ENCODE data around the gene PRDM15.

The PRDM15 gene

DNA sequence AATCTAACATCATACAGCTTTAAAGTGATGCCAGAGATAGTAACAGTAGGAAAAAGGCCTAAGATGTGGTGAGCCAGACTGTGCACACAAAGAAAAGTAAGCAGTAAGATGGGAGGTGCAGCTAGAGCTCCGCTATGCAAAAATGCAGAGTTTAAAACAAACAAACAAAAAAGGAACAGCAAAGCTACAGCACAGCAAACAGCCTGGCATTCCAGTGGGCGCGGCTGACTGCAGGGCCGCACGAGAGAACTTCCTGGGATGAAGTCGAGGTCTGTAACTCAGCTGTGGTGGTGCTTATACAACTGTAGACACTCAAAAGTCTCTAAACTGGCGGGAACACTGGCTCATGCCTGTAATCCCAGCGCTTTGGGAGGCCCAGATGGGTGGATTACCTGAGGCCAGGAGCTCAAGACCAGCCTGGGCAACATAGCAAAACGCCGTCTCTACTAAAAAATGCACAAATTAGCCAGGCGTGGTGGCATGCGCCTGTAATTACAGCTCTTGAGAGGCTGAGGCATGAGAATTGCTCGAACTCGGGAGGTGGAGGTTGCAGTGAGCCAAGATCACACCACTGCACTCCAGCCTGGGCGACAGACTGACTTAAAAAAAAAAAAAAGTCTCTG is 30.1 kb downstream of the PRDM15 start:
- in situ Hi-C loops (cut with HindIII; ENCODE audit: low pct_unique_long_range_greater_than_20kb, low sequenced_read_pairs) = no loop called here

DNA sequence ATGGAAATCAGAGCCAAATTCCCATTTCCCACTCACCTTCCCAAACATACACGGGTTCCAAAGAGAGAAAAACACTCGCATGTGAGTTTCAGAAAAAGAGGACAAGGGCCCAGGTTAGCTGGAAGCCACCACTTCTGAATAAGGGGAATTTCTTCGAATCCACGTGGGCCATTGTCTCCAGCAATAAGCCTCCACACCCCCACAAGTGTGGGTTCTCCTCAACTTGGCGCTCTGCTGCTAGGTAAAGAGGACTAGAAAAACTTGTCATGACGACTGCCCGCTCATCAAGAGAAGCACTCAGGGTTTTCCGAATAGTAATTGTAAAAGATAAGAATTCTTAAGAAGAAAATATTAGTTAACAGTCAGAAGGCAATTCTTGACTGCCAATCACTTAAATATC is 30.6 kb downstream of the PRDM15 start:
- in situ Hi-C loops (cut with HindIII; ENCODE audit: low pct_unique_long_range_greater_than_20kb, low sequenced_read_pairs) = no loop called here
- TF ChIP-seq JUND (IDR thresholded peaks at IDR 0.05; ENCODE audit: low read depth) = no peak
- peak in 1 of 2 experiments; percentile 14 for DNase-seq (ENCODE audit: low read depth in 1 of 2, low spot score in 1 of 2)

More for the DNA sequence above, 30.1 kb downstream of the PRDM15 start:
- DNase-seq (ENCODE audit: low read depth in 1 of 2, low spot score in 1 of 2) = peak; percentile 29 to 71
- TF ChIP-seq JUND (IDR thresholded peaks at IDR 0.05; ENCODE audit: low read depth) = no peak

DNA sequence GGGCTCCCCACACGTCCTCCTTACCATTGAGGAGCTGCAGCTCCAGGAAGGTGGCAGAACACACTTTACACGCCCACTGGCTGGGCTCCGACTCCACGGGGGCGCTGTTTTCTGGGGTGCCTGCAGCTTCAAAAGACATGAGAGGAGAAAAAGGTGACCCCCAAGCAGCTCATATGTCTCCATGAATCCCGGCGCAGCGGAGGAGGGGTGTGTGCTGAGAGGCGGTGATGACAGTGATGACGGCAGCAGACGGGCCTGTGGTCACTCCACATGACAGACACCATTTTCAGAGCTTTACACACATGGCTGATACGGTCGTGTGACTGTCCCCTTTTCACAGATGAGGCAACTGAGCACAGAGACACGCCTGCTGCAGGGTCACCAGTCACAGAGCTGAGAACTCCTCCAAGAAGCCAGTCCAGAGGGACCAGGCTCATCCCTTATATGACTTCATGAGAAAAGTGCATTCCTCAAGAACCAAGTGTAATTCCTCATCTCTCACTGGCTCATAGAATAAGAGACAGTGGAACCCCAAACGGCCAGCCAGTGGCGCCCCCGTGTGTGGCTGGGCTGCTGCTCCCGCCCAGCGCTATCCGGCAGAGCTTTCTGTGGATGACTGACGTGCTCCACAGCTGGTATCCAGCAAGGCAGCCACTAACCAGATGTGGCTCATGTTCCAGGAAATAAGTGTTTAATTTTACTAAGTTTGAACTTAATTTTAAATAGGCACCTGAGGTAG is 31.9 kb downstream of the PRDM15 start:
- DNase-seq (ENCODE audit: low read depth in 1 of 2, low spot score in 1 of 2) = no peak
- in situ Hi-C loops (cut with HindIII; ENCODE audit: low pct_unique_long_range_greater_than_20kb, low sequenced_read_pairs) = no loop called here
- no peak for TF ChIP-seq JUND (IDR thresholded peaks at IDR 0.05; ENCODE audit: low read depth)

DNA sequence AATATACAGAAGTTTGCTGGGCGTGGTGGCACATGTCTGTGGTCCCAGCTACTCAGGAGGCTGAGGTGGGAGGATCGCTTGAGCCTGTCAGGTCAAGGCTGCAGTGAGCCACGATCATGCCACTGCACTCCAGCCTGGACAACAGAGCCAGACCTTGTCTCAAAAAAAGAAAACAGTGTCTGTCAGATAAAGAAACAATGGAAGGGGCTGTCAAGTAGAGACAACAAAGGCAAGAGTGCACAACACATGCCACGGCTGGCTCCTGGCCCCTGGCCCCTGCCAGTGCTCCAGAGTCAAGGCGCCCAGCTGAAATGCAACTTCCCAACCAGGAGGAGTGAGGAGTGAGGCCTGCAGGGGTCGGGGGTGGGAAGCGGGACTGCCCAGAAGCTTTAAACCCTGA is 32.6 kb downstream of the PRDM15 start:
- in situ Hi-C loops (cut with HindIII; ENCODE audit: low pct_unique_long_range_greater_than_20kb, low sequenced_read_pairs) = no loop called here
- DNase-seq (ENCODE audit: low read depth in 1 of 2, low spot score in 1 of 2) = no peak
- TF ChIP-seq JUND (IDR thresholded peaks at IDR 0.05; ENCODE audit: low read depth) = no peak

DNA sequence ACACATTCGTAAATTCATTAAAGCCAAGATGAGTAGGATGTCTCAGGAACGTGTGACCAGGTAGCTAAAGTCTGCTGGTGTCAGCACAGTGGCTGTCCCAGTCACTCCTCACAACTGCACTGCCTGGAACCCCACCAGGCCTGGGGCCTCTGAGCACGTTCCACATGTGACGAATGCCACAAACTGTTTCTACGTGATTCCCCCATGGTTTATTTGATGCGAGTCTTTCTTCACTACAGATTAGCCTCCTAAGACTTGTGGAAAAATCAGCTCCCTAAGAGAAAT is 33.2 kb downstream of the PRDM15 start:
- no peak for TF ChIP-seq JUND (IDR thresholded peaks at IDR 0.05; ENCODE audit: low read depth)
- no peak for DNase-seq (ENCODE audit: low read depth in 1 of 2, low spot score in 1 of 2)
- in situ Hi-C loops (cut with HindIII; ENCODE audit: low pct_unique_long_range_greater_than_20kb, low sequenced_read_pairs) = no loop called here

DNA sequence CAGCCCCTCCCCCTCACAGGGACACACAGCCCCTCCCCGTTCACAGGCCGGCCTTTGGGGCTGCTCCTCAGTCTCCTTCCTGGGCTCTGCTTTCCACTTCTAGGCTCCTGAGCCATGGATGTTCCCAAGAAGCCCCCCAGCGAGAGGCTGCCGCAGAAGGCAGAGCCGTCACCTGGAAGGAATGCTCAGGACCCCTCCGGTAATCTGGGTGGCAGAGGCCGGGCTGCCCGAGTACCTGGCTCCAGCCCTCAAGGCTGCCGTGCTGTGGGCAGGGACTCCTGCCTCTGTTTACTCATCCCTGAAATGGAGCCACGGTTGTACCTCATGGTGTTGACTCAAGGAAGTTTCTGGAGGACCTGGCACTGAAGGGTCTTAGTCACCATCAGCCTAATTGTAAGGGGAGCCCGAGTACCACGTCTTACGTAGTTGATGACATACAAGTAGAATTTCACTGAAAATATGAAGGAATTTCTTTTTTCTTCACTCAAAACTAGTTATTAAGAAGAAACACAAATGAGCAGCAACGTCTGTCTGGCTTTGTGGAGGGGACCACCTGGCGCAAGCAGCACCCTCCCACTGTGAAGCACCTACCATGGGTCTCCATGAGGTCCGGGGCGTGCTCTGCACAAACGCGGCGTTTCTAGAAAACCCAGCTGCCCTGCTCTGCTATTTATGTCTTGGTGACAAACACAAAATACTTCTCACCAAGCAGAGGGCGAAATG is 33.7 kb downstream of the PRDM15 start:
- no peak for TF ChIP-seq JUND (IDR thresholded peaks at IDR 0.05; ENCODE audit: low read depth)
- in situ Hi-C loops (cut with HindIII; ENCODE audit: low pct_unique_long_range_greater_than_20kb, low sequenced_read_pairs) = no loop called here
- DNase-seq (ENCODE audit: low read depth in 1 of 2, low spot score in 1 of 2) = no peak

DNA sequence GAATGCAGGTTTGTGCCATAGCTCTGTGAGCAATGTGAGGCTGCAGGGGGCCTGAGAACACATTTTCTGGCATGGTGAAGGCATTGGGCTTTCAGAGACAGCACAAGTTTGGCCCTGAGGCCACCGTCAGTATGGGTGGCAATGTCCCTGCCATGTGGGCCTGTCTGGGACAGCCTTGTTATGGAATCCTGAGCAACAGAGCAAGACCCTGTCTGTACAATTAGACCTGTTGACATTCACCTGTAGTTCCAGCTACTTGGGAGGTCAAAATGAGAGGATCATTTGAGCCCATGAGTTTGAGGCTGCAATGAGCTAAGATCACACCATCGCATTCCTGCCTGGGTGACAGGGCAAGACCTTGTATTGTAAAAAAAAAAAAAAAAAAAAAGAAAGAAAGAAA is 35.6 kb downstream of the PRDM15 start:
- no peak for TF ChIP-seq JUND (IDR thresholded peaks at IDR 0.05; ENCODE audit: low read depth)
- in situ Hi-C loops (cut with HindIII; ENCODE audit: low pct_unique_long_range_greater_than_20kb, low sequenced_read_pairs) = no loop called here
- DNase-seq (ENCODE audit: low read depth in 1 of 2, low spot score in 1 of 2) = no peak

DNA sequence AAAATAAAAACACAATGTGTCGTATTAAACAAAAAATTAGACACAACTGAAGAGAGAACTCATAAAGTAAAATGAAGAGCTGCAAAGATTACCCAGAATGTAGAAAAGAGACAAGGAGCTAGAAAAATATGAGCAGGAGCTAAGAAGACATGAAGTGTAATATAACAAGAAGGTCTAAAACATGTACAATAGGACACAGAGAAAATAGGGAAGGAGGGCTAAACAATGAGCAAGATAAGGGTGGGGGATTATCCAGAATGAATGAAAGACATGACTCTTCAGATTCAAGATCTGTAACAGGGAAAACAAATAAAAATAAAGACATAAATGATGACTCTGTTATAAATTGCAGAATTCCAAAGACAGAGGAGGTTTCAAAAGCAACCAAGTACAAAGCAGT is 38.3 kb downstream of the PRDM15 start:
- in situ Hi-C loops (cut with HindIII; ENCODE audit: low pct_unique_long_range_greater_than_20kb, low sequenced_read_pairs) = no loop called here
- TF ChIP-seq JUND (IDR thresholded peaks at IDR 0.05; ENCODE audit: low read depth) = no peak
- no peak for DNase-seq (ENCODE audit: low read depth in 1 of 2, low spot score in 1 of 2)

DNA sequence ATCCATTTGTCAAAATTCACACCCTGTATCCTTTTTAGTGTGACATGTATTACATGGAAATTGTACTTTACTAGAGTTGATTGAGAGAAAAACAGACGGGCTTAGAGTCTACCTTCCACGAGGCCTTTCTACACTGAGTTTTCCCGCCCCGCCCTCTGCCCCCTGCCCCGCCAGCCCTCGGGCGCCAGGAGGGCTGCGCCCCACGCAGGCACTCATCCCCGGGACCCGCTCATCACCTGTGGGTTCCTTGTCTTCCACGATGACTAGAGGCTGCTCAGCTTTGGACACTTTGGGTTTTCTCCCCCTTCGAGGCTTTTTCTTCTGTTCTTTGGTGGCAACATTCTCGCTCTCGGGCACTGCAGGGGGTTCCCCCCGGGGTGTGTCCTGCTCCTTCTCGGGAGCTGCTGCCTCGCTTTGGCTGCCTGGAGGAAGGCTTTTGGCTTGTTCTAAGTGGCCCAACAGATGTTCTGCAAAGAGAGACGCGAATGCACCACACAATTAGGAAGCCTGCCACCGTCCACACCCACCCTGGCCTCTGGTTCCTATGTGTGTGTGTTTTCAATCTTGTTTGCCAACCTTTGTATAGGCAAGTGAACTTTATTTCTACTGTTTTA is 39.6 kb downstream of the PRDM15 start:
- in situ Hi-C loops (cut with HindIII; ENCODE audit: low pct_unique_long_range_greater_than_20kb, low sequenced_read_pairs) = no loop called here
- no peak for DNase-seq (ENCODE audit: low read depth in 1 of 2, low spot score in 1 of 2)
- no peak for TF ChIP-seq JUND (IDR thresholded peaks at IDR 0.05; ENCODE audit: low read depth)

DNA sequence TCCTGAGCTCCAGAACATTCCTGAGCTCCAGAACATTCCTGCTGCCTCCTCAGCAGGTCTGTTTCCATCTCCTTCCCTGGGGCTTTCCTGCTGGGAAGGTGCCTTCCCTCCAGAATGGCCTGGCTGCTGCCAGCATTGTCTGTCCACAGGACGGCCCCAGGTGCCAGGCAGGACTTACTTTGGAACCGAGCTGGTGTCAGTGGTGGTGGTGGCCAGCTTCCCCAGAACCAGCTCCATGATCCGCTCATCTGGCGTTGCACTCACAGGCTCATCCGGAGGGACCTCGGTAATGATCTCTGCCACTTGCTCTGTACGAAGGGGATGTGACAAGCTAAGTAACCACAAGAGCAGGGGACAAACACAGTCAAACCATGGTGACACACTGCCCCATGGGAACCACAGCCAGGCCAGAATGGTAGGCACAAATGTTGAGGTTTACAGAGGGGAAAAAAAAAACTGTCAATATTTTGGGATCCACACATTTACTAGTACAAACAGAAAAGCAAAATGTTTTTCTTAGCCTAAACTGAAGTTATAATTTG is 41.3 kb downstream of the PRDM15 start:
- DNase-seq (ENCODE audit: low read depth in 1 of 2, low spot score in 1 of 2) = no peak
- in situ Hi-C loops (cut with HindIII; ENCODE audit: low pct_unique_long_range_greater_than_20kb, low sequenced_read_pairs) = no loop called here
- TF ChIP-seq JUND (IDR thresholded peaks at IDR 0.05; ENCODE audit: low read depth) = no peak

DNA sequence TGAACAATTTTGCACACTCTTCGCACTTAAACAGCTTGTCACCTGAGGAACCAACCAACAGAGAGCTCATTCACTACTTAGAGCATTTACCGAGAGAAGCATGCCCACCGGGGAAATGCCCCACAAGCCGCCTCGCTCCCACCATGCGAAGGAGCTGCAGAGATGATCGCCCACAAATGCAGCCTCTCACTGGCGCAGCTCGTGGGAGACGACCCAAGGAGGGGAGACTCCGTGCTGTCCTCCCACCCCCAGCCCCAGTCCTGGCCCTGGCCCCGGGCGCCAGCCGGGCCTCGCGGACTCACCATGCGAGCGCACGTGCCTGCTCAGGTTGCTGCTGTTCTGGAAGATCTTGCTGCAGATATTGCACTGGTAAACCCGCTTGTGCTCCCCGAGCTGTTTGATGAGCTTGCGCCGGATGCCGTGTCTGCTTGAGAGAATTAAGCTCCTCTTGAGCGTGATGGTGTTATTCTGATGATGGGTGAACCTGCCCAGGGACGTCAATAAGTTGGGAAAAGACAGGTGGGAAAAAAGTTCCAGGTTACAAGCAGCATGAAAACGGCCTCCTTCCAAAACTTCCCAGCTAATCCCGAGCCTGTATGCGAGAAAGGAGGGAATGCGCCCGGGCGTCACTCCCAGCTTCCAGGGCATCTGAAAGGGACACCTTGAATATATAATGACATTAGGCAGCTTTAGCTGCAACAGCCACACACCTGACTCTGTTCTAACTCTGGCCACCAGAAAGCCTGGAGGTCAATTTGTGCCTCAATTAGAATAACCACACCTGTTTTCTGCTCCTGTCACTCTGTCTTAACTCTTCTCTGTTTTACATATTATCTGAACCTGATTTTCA is 42.8 kb downstream of the PRDM15 start:
- TF ChIP-seq JUND (IDR thresholded peaks at IDR 0.05; ENCODE audit: low read depth) = no peak

DNA sequence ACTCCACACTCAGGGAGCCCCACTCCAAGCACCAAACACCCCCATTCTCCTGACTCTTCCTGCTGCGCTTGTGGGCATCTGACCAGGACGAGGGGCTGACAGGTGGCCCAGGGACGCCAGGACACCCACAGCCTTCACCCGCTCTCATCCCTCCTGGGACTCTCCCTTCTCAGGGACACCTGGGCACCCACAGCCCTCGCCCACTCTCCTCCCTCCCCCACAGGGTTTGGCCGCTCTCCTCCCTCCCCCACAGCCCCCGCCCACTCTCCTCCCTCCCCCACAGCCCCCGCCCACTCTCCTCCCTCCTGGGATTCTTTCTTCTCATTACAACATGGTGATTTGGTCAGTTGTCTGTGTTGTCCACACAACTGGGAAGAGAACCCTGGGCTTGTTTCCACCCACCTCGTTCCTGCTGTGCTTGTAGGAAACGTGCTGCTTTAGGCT is 43.4 kb downstream of the PRDM15 start:
- TF ChIP-seq JUND (IDR thresholded peaks at IDR 0.05; ENCODE audit: low read depth) = no peak
- in situ Hi-C loops (cut with HindIII; ENCODE audit: low pct_unique_long_range_greater_than_20kb, low sequenced_read_pairs) = no loop called here
- no peak for DNase-seq (ENCODE audit: low read depth in 1 of 2, low spot score in 1 of 2)

More for the DNA sequence above, 42.8 kb downstream of the PRDM15 start:
- DNase-seq (ENCODE audit: low read depth in 1 of 2, low spot score in 1 of 2) = no peak
- in situ Hi-C loops (cut with HindIII; ENCODE audit: low pct_unique_long_range_greater_than_20kb, low sequenced_read_pairs) = no loop called here
